PFSK-1 (cell line): ENCODE measurements around the gene ORC1.

Experiments
- FOXP2 ChIP-seq: optimal IDR thresholded peaks from 2 replicates; pipeline ENCODE3; 2011; ENCODE audit warnings: borderline replicate concordance, control low read depth, inconsistent platforms; ENCODE audit not compliant: insufficient read depth; ENCODE audit errors: extremely low read length, extremely low read depth
- POLR2AphosphoS5 ChIP-seq: IDR thresholded peaks from 2 replicates; pipeline ENCODE4 v1.6.1; 2012; ENCODE audit warnings: low read depth, mild to moderate bottlenecking, control low read depth, low read length, moderate library complexity
- SIN3A ChIP-seq: IDR thresholded peaks from 2 replicates; pipeline ENCODE4 v1.6.1; 2012; ENCODE audit warnings: mild to moderate bottlenecking, low read length, moderate library complexity, borderline replicate concordance; ENCODE audit not compliant: insufficient read depth
- TAF1 ChIP-seq: IDR thresholded peaks from 2 replicates; pipeline ENCODE4 v1.6.1; 2012; ENCODE audit warnings: low read length, control low read depth, borderline replicate concordance; ENCODE audit not compliant: insufficient read depth
- TF ChIP-seq, protein P1 (sequence below), 2 experiments: IDR thresholded peaks; 2 replicates each; pipeline versions ENCODE4 v1.6.1 to v1.8.0; 2011 to 2012; ENCODE audit warnings: low read depth in 2 of 2, low read length in 2 of 2, control low read depth in 1 of 2, inconsistent platforms in 1 of 2, mild to moderate bottlenecking in 1 of 2, moderate library complexity in 1 of 2; ENCODE audit not compliant: insufficient read depth in 1 of 2

Gene ORC1

DNA sequence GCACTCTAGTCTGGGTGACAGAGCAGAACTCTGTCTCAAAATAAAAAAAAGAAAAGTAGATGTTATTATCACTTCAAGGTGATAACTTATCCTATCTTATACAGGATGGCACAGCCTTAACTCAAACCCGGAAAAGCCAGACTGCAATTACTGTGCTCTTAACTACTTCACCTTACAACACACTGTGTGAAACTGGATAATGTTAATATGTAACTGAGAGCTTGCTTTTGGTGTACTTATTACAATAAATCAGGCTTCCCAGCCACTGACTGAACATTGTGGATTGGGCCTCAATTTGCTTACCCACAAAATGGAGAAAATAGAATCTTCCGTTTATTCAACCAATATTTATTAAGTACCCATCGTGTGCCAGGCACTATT lies 1.4 kb downstream of the ORC1 start:
- TF ChIP-seq FOXP2 (no peak), TAF1 (no peak), SIN3A (no peak), POLR2AphosphoS5 (no peak)
- TF ChIP-seq, protein P1, sequence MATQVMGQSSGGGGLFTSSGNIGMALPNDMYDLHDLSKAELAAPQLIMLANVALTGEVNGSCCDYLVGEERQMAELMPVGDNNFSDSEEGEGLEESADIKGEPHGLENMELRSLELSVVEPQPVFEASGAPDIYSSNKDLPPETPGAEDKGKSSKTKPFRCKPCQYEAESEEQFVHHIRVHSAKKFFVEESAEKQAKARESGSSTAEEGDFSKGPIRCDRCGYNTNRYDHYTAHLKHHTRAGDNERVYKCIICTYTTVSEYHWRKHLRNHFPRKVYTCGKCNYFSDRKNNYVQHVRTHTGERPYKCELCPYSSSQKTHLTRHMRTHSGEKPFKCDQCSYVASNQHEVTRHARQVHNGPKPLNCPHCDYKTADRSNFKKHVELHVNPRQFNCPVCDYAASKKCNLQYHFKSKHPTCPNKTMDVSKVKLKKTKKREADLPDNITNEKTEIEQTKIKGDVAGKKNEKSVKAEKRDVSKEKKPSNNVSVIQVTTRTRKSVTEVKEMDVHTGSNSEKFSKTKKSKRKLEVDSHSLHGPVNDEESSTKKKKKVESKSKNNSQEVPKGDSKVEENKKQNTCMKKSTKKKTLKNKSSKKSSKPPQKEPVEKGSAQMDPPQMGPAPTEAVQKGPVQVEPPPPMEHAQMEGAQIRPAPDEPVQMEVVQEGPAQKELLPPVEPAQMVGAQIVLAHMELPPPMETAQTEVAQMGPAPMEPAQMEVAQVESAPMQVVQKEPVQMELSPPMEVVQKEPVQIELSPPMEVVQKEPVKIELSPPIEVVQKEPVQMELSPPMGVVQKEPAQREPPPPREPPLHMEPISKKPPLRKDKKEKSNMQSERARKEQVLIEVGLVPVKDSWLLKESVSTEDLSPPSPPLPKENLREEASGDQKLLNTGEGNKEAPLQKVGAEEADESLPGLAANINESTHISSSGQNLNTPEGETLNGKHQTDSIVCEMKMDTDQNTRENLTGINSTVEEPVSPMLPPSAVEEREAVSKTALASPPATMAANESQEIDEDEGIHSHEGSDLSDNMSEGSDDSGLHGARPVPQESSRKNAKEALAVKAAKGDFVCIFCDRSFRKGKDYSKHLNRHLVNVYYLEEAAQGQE (IDR thresholded peaks at IDR 0.05; ENCODE audit: insufficient read depth in 1 of 2, low read depth in 2 of 2, low read length in 2 of 2), result no peak

DNA sequence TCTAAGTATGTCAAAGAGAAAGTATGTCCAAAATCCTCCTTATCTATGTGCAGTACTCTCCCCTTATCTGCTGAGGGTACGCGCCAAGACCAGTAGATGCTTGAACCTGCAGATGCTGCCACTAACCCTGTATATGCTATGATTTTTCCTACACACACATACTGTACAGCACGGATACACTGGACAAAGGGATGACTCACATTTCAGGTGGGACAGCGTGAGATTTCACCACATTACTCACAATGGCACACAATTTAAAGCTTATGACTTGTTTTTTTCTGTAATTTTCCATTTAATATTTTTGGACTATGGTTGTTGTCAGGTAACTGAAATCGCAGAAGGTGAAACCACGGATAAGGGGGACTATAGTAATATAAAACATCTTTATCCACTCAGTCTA lies 4.1 kb downstream of the ORC1 start:
- TF ChIP-seq FOXP2, result no peak
- TF ChIP-seq, protein P1 (IDR thresholded peaks at IDR 0.05; ENCODE audit: insufficient read depth in 1 of 2, low read depth in 2 of 2, low read length in 2 of 2), result no peak
- TF ChIP-seq SIN3A, result no peak
- TF ChIP-seq POLR2AphosphoS5, result no peak
- TF ChIP-seq TAF1, result no peak

DNA sequence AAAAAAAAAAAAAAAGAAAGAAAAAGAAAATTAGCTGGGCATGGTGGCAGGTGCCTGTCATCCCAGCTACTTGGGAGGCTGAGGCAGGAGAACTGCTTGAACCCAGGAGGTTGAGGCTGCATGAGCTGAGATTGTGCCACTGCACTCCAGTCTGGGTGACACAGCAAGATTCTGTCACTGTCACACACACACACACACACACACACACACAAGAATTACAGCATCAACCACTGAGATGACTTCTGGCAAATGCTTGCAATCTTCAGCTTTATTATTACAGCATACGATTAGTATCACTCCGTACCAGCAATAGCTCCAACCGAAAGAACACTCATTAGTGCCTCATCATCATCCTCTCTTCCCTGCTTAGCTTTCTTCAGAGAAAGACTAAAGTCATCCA lies 4.6 kb downstream of the ORC1 start:
- TF ChIP-seq POLR2AphosphoS5, result no peak
- TF ChIP-seq, protein P1 (IDR thresholded peaks at IDR 0.05; ENCODE audit: insufficient read depth in 1 of 2, low read depth in 2 of 2, low read length in 2 of 2), result no peak
- TF ChIP-seq FOXP2, result no peak
- no peak for TF ChIP-seq SIN3A
- TF ChIP-seq TAF1, result no peak

DNA sequence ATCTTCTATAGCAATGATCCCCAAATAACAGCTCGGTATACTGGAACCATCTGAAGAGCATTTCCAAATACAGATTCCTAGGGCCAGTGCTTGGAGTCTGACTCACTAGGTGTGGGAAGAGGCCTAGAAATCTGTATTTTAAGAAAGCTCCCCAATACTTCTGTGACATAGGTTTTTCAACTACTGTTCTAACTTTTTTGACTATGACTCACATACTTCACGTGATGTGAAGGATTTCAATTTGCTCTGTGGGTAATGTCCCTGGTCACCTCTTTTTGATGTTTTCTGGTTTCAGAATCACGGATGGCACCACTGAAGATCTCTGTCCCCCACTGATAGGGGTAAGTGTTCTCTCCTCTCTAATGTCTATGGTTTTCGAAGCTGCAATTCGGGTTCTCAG lies 11.0 kb downstream of the ORC1 start:
- TF ChIP-seq, protein P1 (IDR thresholded peaks at IDR 0.05; ENCODE audit: insufficient read depth in 1 of 2, low read depth in 2 of 2, low read length in 2 of 2), result no peak
- TF ChIP-seq SIN3A (no peak), POLR2AphosphoS5 (no peak), TAF1 (no peak), FOXP2 (no peak)

DNA sequence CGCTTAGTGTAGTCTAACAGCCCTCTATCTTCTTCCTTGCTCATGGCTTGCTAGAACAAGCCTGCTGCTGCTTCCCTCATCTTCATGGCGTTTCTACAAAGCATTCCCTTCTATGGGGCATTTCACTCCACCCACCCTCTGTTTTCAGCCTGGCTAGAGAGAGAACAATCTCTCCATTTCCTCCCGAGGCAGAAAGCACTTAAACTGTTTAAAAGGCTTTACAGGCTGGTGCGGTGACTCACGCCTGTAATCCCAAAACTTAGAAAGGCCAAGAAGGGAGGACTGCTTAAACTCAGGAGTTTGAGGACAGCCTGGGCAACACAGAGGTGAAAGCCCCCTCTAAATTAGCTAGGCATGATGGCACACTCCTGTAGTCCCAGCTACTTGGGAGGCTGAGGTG lies 17.8 kb downstream of the ORC1 start:
- TF ChIP-seq SIN3A, result no peak
- TF ChIP-seq POLR2AphosphoS5, result no peak
